ENCODE measurements around the gene ZC3H11A.

- TF ChIP-seq CTCF (IDR thresholded peaks at IDR 0.05) (no peak), POLR2A (IDR thresholded peaks at IDR 0.05) (no peak)
These were observed 31.1 kb upstream of the ZC3H11A start for GRCh38 chr1:203764105-203765028.
